Measurements from ENCODE around the gene ESCO1.
"Not testable (repeated sequence)": the region's sequence is repeated elsewhere in the genome, so short reads cannot be mapped to it uniquely, and the experiment has no call there.

The ESCO1 gene, protein sequence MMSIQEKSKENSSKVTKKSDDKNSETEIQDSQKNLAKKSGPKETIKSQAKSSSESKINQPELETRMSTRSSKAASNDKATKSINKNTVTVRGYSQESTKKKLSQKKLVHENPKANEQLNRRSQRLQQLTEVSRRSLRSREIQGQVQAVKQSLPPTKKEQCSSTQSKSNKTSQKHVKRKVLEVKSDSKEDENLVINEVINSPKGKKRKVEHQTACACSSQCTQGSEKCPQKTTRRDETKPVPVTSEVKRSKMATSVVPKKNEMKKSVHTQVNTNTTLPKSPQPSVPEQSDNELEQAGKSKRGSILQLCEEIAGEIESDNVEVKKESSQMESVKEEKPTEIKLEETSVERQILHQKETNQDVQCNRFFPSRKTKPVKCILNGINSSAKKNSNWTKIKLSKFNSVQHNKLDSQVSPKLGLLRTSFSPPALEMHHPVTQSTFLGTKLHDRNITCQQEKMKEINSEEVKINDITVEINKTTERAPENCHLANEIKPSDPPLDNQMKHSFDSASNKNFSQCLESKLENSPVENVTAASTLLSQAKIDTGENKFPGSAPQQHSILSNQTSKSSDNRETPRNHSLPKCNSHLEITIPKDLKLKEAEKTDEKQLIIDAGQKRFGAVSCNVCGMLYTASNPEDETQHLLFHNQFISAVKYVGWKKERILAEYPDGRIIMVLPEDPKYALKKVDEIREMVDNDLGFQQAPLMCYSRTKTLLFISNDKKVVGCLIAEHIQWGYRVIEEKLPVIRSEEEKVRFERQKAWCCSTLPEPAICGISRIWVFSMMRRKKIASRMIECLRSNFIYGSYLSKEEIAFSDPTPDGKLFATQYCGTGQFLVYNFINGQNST

DNA sequence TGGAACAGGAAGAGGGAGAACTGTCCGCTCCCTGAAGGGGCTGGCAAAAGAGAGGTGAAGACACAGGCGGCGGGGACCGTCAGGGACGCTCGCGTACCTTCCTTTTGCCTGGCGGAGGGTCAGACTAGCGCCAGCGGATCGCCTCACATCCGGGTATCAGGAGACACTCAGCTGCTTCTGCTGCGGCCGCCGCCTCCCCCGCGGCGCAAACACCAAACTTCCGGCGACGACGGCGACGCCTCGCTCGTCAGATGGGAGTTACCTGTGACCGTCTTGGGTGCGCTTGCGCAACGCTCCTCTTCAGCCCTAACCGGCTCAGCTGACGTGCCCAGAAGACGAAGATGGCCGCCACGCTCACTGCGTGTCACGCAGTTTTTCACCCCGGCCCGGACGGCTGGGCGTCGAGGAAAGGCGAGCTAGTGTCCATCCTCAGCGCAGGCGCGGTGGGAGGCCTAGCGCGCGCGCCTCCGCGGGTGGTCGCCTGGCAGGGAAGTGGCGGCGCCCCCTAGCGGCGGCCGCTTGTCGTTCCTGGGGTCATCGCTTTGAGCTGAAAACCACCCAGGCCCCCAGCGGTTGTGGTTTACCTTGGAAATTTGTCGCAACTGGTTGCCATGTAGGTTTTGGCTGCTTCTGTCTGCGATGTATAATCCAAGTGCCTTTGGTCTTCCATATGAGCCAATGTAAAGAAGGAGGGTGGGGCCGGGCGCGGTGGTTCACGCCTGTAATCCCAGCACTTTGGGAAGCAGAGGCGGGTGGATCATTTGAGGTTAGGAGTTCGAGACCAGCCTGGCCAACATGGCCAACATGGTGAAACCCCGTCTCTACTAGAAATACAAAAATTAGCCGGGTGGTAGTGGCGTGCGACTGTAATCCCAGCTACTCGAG, at the start of gene ESCO1:
Gene ESCO1, minus strand, starts transcription at position 179 of the 885 bp plus-strand sequence. CDS start 25,861 bp downstream, outside the sequence.
- DNase-seq (ENCODE audit: low read depth): peak; percentile 84

DNA sequence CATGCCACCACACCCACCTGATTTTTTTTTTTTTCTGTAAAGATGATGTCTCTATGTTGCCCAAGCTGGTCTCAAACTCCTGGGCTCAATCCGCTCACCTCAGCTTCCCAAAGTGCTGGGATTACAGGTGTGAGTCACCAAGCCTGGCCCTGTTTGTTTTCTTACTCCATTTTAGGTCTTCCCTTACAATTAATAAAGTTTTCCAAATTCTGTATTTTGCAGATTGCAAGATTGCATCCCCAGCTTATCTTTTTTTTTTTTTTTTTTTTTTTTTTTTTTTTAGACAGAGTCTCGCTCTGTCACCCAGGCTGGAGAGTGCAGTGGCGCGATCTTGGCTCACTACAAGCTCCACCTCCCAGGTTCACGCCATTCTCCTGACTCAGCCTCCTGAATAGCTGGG, 39.9 kb upstream of the ESCO1 start:
- not testable (repeated sequence) for DNase-seq (ENCODE audit: low read depth)

- no peak for DNase-seq (ENCODE audit: low read depth)
These were observed 38.3 kb upstream of the ESCO1 start for GRCh38 chr18:21638822-21639221.

- DNase-seq (ENCODE audit: low read depth): no peak
These were observed 36.3 kb upstream of the ESCO1 start for GRCh38 chr18:21636769-21637168.

DNA sequence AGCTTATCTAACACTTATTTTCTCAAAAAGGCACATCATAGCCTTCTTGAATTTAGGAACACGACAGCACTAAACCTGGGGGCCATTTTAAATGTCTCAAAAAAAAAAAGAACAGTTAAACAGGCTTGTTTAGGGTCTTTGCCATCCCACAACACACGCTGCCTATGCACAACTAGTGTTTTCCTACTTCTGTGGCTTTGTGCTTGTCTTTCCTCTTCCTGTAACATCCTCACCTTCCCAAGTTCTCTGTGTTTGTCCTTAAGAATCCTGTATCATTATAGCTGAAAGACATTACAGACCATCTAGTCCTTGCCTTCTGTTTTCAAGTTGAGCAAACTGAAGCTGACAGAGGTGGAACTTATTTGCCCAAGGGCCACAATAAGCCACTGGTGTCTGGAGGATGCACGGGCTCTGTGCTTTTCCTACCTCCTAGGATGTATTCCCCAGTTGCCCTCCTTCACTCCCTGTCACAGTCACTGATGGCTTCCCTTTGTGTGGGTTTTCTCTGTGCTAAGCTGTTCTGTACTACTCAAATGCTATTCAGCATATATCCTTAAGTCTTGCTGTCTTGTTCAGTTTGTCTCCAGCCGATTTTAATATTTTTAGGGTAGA, 34.2 kb upstream of the ESCO1 start:
- DNase-seq (ENCODE audit: low read depth): no peak

GRCh38 chr18:21632393-21632792, 31.9 kb upstream of the ESCO1 start:
- no peak for DNase-seq (ENCODE audit: low read depth)

DNA sequence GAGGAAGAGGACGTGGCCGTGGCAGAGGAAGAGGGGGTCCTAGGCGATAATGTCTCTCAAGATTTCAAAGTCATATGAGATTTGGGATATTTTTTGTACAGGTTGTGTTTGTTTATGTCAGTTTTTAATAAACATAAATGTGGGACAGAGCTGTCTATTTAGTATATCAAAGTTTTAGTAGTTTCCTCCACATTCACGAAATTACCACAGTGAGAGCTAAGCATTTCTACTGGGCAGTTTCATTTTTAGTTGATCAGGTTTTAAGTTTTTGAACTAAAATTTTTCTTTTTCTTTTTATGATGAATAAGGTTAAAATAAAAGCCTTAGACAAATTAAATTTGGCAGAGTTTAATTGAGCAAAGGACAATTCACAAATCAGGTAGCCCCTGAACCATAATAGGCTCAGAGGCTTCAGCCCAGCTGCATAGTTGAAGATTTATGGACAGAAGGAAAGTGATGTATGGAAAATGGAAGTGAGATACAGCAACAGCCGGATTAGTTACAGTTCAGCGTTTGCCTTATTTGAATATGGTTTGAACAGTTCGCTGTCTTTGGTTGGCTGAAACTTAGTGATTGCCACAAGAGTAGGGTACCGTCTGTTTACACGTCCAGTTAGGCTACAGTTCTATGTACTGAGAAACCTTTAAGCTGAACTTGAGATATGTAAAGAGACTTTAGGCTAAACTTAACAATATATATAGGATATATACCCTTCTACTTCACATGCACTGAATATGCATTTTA, 28.8 kb upstream of the ESCO1 start:
- no peak for DNase-seq (ENCODE audit: low read depth)

DNA sequence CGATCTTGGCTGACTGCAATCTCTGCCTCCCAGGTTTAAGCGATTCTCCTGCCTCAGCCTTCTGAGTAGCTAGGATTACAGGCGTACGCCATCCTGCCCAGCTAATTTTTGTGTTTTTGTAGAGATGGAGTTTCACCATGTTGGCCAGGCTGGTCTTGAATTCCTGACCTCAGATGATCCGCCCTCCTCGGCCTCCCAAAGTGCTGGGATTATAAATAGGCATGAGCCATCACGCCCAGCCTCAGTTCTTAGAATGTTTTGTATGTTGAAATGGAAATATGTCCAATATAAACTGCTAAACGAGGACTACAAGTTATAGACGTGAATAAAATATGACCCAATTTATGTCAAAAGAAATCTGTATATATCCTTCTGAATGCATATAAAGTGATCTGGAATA, 21.1 kb upstream of the ESCO1 start:
- DNase-seq (ENCODE audit: low read depth): not testable (repeated sequence)

GRCh38 chr18:21612125-21613039, 11.9 kb upstream of the ESCO1 start, which contains the start of gene SNRPD1:
Gene SNRPD1 (plus strand): TSS chr18:21612314. CDS start chr18:21612430, 116 bp downstream.
- DNase-seq (ENCODE audit: low read depth): peak; percentile 80

DNA sequence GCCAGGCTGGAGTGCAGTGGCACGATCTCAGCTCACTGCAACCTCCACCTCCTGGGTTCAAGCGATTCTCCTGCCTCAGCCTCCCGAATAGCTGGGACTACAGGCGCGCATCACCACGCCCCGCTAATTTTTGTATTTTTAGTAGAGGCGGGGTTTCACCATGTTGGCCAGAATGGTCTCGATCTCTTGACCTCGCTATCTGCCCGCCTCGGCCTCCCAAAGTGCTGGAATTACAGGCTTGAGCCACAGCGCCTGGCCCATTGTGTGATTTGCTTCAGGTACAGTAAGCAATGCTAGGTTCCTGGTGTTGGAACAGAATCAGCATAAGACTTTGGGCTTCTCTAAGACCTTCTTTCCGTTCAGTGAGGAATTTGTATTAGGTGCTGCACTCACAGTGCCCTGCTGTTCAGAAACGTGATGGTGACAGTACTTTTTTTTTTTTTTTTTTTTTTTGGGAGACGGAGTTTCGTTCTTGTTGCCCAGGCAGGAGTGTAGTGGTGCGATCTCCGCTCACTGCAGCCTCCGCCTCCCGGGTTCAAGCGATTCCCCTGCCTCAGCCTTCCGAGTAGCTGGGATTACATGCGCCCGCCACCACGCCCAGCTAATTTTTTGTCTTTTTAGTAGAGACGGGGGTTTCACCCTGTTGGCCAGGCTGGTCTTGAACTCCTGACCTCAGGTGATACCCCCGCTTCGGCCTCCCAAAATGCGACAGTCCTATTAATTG, 11.1 kb upstream of the ESCO1 start:
- DNase-seq (ENCODE audit: low read depth): not testable (repeated sequence)

DNA sequence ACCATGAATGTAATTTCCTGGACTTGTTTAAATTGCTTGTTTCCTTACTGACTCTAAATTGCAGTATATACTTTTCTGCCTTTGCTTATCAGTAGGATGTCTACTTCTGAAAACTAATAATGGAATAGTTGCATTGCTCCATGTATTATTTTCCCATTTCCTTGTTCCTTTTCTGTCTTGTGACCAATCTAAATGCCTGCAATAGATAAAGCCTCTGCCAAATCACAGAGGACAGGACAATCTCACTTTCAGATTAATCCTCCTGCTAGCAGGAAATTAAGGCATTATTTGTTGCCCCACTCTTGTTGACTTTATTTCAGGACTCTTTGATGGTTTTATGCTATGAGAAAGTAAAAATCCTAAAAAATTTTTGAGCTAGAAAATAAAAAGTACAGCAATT, 4.7 kb upstream of the ESCO1 start:
- no peak for DNase-seq (ENCODE audit: low read depth)

GRCh38 chr18:21604671-21605070, 4.2 kb upstream of the ESCO1 start:
- DNase-seq (ENCODE audit: low read depth): no peak

GRCh38 chr18:21602299-21602587, 1.7 kb upstream of the ESCO1 start:
- no peak for DNase-seq (ENCODE audit: low read depth)

GRCh38 chr18:21599585-21600525, 649 bp downstream of the ESCO1 start:
- no peak for DNase-seq (ENCODE audit: low read depth)

DNA sequence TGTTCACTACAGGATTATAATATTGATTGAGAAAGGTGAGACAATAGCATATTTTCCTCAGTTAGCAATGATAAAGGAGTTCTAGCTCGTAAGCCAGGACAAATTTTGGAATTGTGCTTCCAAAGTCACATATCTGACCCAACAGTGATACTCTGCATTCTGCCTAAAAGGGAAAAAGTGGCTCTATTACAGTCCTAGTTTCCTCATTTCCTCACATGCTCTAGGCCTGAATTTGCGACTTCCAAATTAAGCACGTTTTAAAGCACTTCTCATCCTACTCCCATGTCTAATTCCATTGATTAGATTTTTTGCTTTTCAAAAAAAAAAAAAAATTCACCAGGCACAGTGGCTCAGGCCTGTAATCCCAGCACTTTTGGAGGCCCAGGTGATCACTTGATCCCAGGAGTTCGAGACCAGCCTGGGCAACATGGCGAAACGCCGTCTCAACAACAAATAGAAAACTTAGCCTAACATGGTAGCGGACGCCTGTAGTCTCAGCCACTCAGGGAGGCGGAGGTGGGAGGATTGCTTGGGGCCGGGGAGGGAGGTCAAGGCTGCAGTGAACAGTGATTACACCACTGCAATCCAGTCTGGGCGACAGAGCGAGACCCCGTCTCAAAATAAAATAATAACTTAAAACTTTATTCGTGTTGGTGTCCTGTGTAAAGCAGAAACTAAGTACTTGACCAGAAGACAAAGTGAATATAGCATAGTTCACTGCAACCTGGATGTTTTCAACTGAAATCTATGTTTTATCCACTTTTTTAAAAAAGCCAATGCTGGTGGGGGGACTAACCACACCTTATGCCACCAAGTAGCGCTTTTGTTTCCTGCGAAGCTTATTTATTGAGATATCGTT, 1.5 kb downstream of the ESCO1 start:
- DNase-seq (ENCODE audit: low read depth): no peak

GRCh38 chr18:21597620-21598019, 2.9 kb downstream of the ESCO1 start:
- DNase-seq (ENCODE audit: low read depth): no peak
